GM21619 (cell line): ENCODE data around the gene DNAJC5.
"Not testable (repeated sequence)": the region's sequence is repeated elsewhere in the genome, so short reads cannot be mapped to it uniquely, and the experiment has no call there.

Experiments used
- ATAC-seq: cut with Tn5 transposase; IDR thresholded peaks from one replicate; pipeline ENCODE4 v1.9.1; 2021; ENCODE audit not compliant: unreplicated experiment

The DNAJC5 gene

GRCh38 chr20:63861365-63861934 lies 33.5 kb upstream of the DNAJC5 start, which contains the start of gene ABHD16B:
Gene ABHD16B (plus strand): TSS chr20:63861498. CDS start chr20:63861541, 43 bp downstream.
- no peak for ATAC-seq

- no peak for ATAC-seq
Observed at GRCh38 chr20:63861981-63862901, 32.7 kb upstream of the DNAJC5 start.

GRCh38 chr20:63863021-63863797 lies 31.7 kb upstream of the DNAJC5 start:
- no peak for ATAC-seq

- ATAC-seq, result peak; percentile 59
Observed at GRCh38 chr20:63863798-63864544, 31.0 kb upstream of the DNAJC5 start.

GRCh38 chr20:63864545-63864977 lies 30.4 kb upstream of the DNAJC5 start:
- no peak for ATAC-seq

- ATAC-seq, result peak; percentile 57
Observed at GRCh38 chr20:63864978-63865640, 29.8 kb upstream of the DNAJC5 start, which contains the start of gene TPD52L2. Gene TPD52L2 (plus strand): TSS chr20:63865270. CDS start chr20:63865366, 96 bp downstream.

GRCh38 chr20:63867042-63867441 lies 27.9 kb upstream of the DNAJC5 start:
- ATAC-seq, result not testable (repeated sequence)

- ATAC-seq, result no peak
Observed at GRCh38 chr20:63868264-63868663, 26.7 kb upstream of the DNAJC5 start.

GRCh38 chr20:63873477-63873971 lies 21.4 kb upstream of the DNAJC5 start:
- no peak for ATAC-seq

GRCh38 chr20:63874241-63874640 lies 20.7 kb upstream of the DNAJC5 start:
- not testable (repeated sequence) for ATAC-seq

- ATAC-seq, result no peak
Observed at GRCh38 chr20:63876489-63877036, 18.4 kb upstream of the DNAJC5 start.

- ATAC-seq, result no peak
Observed at GRCh38 chr20:63877755-63878470, 17.0 kb upstream of the DNAJC5 start.

- ATAC-seq, result no peak
Observed at GRCh38 chr20:63878899-63879663, 15.8 kb upstream of the DNAJC5 start.

GRCh38 chr20:63880901-63881300 lies 14.0 kb upstream of the DNAJC5 start:
- not testable (repeated sequence) for ATAC-seq

GRCh38 chr20:63881451-63882226 lies 13.3 kb upstream of the DNAJC5 start:
- no peak for ATAC-seq

- no peak for ATAC-seq
Observed at GRCh38 chr20:63882257-63883200, 12.4 kb upstream of the DNAJC5 start.
